VCaP (cell line): ENCODE measurements around the gene SLC4A1AP.
A peak's percentile ranks its signal among the peaks of the same experiment; 100 is the strongest.

Source experiments
- H3K27ac ChIP-seq: fragments of 450-650 bp; 2 replicates; pipeline ENCODE4 v1.5.1; 2017
- TF ChIP-seq, protein P1 (sequence below): fragments of 450-650 bp; conservative IDR thresholded peaks from 2 replicates; pipeline ENCODE4 v1.5.1; 2017; ENCODE audit warnings: mild to moderate bottlenecking, moderate library complexity

Gene SLC4A1AP

DNA sequence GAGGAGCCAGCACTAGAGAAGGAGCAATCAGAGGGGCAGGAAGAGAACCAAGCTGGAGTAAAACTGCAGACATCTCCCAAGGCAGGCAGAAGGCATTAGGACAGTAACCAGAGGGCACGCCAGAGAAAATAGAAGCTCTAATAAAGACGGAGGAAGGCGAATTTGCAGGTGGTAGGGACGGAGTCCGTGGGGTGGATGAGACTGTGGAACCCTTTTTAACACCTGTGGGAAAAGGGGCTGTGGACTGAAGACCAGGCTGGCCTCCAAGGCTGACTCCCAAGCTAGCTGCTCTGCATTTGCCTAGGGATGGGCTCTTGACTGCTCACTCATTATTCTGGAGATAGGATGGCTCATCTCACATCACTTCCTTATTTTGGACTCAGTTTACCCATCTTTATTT, 49.5 kb downstream of the SLC4A1AP start:
- TF ChIP-seq, protein P1, sequence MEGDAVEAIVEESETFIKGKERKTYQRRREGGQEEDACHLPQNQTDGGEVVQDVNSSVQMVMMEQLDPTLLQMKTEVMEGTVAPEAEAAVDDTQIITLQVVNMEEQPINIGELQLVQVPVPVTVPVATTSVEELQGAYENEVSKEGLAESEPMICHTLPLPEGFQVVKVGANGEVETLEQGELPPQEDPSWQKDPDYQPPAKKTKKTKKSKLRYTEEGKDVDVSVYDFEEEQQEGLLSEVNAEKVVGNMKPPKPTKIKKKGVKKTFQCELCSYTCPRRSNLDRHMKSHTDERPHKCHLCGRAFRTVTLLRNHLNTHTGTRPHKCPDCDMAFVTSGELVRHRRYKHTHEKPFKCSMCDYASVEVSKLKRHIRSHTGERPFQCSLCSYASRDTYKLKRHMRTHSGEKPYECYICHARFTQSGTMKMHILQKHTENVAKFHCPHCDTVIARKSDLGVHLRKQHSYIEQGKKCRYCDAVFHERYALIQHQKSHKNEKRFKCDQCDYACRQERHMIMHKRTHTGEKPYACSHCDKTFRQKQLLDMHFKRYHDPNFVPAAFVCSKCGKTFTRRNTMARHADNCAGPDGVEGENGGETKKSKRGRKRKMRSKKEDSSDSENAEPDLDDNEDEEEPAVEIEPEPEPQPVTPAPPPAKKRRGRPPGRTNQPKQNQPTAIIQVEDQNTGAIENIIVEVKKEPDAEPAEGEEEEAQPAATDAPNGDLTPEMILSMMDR, result no peak
- no peak overlapping the region for H3K27ac ChIP-seq

DNA sequence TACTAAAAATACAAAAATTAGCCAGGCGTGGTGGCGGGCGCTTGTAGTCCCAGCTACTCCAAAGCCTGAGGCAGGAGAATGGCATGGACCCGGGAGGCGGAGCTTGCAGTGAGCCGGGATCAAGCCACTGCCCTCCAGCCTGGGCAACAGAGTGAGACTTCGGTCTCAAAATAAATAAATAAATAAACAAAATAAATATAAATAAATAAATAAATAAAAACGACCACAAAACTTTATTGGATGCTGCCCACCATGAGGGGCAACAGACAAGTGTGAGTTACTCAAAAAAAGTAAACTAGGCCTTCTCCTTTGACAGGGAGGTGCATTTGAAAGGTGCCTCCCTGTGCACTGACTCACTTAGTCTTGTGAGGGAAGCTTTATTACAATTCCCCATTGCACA, 50.4 kb downstream of the SLC4A1AP start:
- H3K27ac ChIP-seq, result no peak overlapping the region
- TF ChIP-seq, protein P1, result no peak

DNA sequence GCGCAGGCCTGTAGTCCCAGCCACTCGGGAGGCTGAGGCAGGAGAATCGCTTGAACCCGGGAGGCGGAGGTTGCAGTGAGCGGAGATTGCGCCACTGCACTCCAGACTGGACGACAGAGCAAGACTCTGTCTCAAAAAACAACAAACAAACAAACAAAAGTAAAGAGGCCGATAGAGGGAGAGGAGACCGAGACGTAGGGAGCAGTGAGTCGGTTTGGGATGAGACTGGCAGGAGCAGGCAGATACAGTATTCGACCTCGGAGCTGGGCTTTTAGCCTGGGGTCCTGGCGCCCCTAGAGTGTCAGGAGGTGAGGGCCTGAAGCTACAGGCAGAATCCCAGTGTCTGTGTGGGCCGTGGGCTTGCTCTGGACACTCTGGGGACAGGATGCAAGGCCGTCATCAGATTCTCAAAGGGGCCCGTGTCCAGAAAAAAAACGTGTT, 51.2 kb downstream of the SLC4A1AP start:
- TF ChIP-seq, protein P1, result no peak
- H3K27ac ChIP-seq, result peak overlapping the region; percentile 41; the same call in 1 of the 2 replicates

DNA sequence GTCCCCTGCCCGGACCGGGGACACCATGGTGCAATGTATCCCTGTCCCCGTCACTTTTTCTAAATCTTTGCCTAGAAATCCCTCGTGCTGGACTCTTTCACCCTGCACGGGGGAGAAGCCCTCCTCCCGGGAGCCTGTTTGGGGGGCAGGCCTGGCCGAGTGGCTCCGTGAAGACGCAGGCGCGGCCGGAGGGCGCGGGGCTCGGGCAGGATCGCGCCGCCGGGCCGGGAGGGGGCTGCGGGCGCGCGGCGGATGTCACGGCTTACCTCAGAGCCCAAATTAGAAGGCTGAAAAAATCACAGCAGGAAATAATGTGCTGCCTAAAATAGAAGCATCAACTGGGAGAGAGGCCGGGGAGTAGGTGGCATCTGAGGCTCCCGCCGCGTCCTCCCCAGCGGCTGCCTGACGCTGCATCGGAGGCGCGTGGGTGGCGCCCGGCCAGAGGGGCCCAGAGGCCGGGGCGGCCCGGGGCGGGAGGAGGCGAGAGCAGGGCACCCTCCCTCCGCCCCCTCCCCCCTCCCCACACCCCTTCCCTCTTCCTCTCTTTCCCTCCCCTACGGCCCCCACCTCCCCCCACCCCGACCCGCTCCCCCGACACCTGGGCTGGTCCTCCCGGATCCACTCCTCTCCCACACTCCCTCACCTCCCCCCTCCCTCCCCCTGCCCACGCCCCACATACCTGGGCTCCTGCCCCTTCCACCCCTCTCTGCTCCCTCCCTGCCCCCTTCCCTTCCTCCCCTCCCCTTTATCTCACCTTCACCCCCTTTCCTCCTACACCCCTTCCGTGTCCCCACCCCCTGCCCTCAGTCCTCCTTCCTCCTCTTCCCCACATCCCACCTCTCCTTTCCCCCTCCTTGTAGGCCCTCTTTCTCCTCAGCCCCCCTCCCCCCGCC, 51.9 kb downstream of the SLC4A1AP start:
- TF ChIP-seq, protein P1, result no peak
- peak overlapping the region; percentile 41; the same call in 1 of the 2 replicates for H3K27ac ChIP-seq

DNA sequence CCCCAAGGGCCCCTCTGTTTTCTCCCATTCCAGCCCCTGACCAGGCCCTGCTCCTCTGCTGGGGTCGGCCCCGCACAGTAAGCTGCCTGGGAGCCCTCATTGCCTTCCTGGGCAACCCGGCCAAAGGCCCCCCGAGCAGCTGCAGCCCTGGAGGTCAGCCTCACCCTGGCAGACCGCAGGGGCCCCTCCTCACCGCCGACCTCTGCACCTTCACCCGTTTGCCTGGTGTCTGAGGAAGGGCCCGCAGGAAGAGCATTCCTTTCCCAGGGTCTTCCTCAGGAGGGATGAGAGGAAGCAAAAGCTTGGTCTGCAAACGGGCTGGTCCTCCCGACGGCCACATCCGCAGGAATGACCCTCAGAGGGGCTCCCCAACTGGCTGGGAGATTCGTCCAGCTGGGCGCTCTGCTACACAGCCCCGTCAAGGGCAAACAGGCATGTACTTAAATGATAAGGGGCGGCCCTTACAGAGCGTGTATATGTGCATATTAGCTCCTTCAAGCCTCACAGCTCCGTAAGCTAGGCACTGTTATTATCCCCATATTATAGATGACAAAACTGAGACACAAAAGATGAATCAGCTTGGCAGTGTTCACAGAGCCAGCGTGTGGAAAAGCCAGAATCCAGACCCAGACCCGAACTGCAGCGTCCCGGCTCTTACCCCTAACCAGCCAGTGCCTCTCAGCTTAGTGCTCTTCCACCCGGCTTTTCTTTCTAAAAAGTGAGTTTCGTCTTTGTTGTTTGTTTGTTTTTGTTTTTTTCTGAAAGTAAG, 52.8 kb downstream of the SLC4A1AP start:
- no peak overlapping the region for H3K27ac ChIP-seq
- TF ChIP-seq, protein P1, result no peak

DNA sequence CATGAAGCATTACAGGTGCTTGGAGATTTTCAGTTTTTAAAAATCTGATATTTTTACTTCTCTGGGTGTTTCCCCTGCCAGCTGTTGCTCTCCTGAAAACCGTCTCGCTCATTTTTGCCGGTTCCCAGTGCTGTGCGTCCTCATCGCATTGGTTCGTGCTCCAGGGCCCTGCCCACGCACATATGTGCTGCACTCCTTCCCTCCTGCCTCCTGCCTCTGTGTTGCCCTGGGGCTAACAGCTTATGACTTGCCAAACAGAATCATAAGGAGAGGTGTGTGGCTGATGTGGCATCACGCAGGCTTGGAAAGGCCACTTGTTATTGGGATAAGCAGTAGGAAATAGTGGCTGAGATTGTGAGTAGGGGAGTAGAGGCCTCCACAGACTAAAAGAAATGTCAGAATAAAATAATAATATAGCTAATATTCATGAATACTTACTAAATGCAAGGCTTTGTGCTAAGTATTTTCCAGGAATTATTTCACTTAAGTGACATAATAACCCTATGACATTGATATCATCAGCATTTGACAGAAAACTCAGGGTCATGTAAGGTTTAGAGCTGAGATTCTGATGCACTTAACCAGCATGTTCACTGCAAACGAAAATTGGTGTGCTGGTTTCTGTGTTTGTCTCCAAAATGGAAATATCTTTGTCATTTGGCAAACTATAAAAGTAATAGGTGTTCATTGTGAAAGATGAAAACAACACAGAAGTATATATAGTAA, 53.5 kb downstream of the SLC4A1AP start:
- no peak overlapping the region for H3K27ac ChIP-seq
- TF ChIP-seq, protein P1, result no peak
